MV-4-11 (cell line): Measurements from ENCODE around the gene ZMYND19.
"Not testable (repeated sequence)": the region's sequence is repeated elsewhere in the genome, so short reads cannot be mapped to it uniquely, and the experiment has no call there.

Experiments
- DNase-seq: peaks from one replicate; lab custom pipeline; 2025; lab: John Stamatoyannopoulos, UW

ZMYND19 gene

DNA sequence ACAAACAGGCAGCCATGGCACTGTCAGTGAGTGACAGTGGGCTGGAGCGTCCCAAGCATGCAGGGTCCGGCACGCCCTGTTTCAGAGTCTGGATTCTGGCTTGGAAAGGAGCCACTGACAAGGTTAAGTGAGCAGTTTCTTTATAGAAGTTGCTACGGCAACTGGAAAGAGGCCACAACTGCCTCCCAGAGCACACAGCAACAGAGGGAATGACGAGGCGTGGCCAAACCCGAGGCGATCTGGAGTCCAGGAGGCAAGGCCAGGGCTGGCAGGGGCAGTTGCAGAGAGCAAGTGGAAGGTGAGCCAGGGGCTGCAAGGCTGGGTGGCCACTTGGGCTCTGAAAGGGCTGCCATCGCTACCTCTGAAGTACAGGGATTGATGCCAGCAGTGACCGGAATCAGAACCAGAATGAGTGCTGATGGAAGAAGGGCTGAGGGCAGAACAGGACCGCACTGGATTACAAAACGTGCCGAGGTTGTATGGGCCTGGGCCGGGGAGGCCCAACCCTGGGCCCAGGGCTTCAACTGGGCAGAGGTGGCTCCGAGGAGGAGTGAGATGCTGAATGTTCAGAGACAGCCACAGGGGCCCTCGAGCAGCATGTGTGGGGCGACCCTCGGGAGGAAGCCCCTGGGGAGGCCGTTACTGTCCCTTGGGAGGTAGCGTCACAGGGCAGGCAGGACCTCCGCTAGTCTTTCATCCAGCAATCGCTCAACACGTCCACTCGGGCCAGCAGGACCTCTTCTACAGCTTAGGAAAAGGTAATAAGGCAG is 34.1 kb downstream of the ZMYND19 start:
- DNase-seq = no peak

DNA sequence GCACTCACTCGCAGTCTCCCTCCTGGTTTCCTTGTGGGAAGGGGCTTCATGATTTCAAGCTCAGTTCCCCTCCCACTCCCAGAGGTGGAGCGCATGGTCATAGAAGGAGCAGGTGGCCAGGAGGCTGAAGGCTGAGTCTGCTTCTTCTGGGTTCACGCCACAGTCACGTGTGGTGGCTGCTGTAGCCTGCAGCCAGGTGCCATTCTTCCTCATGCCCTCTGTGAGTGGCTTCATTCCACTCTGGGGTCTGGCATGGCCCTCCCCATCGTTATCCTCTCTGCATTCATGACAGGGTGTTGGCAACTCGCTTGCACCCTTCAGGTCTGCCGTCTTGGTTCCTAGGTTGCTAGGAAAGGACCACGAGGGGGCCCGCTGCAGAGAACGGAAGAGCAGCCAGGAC is 35.1 kb downstream of the ZMYND19 start:
- DNase-seq = no peak

DNA sequence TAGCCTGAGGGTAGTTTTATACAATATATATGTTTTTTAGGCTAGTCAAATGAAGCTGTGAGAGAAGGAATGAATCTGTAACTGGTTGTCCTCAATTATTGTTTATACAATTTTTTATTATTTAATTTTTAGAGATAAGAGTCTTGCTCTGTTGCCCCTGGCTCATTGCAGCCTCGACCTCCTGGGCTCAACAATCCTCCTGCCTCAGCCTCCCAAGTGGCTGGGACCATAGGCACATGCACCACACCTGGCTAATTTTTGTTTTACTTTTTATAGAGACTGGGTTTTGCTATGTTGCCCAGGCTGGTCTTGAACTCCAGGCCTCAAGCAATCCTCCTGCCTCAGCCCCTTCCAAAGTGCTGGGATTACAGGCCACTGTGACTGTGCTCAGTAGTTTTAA is 36.0 kb downstream of the ZMYND19 start:
- no peak for DNase-seq

DNA sequence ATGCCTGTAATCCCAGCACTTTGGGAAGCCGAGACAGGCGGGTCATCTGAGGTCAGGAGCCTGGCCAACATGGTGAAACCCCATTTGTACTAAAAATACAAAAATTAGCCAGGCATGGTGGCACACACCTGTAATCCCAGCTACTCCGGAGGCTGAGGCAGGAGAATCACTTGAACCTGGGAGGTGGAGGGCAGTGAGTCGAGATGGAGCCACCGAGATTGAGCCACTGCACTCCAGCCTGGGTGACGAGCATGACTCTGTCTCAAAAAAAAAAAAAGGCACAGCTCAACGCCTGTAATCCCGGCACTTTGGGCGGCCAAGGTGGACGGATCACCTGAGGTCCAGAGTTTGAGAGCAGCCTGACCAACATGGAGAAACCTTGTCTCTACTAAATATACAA is 36.7 kb downstream of the ZMYND19 start:
- not testable (repeated sequence) for DNase-seq

DNA sequence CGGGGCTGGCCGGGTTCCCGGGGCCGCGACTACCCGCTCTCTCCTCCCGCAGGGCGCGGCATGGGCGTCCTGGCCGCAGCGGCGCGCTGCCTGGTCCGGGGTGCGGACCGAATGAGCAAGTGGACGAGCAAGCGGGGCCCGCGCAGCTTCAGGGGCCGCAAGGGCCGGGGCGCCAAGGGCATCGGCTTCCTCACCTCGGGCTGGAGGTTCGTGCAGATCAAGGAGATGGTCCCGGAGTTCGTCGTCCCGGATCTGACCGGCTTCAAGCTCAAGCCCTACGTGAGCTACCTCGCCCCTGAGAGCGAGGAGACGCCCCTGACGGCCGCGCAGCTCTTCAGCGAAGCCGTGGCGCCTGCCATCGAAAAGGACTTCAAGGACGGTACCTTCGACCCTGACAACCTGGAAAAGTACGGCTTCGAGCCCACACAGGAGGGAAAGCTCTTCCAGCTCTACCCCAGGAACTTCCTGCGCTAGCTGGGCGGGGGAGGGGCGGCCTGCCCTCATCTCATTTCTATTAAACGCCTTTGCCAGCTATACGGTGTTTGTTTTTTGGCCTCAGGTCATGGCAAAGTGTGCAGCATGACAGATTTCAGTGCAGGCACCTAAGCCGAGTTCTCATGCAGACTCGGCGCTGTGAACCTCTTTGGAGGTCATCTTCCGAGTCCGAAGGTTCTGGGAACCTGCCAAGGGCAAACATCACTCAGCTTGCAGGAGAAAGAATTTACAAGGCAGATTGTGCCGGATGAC is 38.1 kb downstream of the ZMYND19 start:
- no peak for DNase-seq

DNA sequence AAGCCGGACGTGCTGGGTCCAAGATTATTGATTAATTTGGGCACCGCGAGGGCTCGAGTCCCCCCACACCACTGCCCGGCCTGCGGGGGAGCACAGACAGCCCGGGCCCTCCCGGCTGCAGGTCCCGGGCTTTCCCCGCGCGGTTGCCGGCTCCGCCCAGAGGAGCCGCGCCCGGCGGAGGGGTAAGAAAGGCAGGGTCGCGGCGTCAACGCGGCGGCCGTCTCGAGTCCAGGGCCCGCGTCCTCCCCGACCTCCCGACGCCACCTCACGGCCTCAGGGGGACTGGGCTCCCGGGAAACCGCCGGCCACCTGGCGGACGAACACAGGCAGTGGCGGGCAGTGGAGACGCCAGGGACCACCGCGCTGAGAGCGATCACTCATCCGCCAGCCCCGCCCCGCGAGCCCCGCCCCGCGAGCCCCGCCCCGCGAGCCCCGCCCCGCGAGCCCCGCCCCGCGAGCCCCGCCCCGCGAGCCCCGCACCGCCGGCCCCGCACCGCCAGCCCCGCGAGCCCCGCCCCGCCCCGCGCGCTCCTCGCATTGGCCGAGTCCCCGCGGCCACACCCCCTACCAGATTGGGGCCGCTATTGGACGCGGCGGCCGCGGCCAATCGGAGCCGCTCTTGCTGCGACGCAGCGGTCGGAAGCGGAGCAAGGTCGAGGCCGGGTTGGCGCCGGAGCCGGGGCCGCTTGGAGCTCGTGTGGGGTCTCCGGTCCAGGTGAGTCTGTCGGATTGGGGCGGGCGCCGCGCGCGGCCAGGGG is 38.9 kb downstream of the ZMYND19 start, which contains the start of gene MRPL41:
MRPL41 (plus strand) TSS at position 616 of the 758 bp plus-strand sequence. CDS start 203 bp downstream, outside the sequence.
- DNase-seq = peak; percentile 83

DNA sequence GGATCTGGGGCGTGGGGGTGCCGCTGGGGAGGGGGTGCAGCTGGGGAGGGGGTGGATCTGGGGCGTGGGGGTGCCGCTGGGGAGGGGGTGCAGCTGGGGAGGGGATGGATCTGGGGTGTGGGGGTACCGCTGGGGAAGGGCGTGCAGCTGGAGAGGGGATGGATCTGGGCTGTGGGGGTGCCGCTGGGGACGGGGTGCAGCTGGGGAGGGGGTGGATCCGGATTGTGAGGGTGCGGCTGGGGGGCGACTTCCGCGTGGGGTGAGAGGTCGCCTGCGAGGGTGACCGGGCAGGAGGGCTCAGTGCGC is 39.4 kb downstream of the ZMYND19 start:
- not testable (repeated sequence) for DNase-seq

DNA sequence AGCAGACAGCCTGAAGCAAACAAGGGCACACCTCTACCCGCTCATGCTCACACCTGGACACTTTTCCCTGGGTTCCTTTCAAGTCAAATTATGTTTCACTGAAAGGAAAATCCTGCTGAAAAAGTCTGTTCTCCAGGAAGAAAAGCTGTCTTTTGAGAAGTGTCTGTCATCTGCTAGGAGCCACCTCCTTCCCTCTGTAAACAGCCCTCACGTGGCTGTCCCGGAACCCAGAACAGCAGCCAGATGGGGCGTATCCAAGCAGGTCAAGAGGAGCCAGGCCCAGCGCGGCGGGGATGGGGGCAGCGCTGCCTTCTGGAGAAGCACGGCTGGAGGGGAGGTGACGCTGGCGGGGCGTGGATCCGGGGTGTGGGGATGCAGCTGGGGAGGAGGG is 40.1 kb downstream of the ZMYND19 start, which contains the start of gene PNPLA7:
PNPLA7 (minus strand) TSS at position 172 of the 391 bp plus-strand sequence. CDS start 205 bp downstream, outside the sequence.
- DNase-seq = peak; percentile 55

DNA sequence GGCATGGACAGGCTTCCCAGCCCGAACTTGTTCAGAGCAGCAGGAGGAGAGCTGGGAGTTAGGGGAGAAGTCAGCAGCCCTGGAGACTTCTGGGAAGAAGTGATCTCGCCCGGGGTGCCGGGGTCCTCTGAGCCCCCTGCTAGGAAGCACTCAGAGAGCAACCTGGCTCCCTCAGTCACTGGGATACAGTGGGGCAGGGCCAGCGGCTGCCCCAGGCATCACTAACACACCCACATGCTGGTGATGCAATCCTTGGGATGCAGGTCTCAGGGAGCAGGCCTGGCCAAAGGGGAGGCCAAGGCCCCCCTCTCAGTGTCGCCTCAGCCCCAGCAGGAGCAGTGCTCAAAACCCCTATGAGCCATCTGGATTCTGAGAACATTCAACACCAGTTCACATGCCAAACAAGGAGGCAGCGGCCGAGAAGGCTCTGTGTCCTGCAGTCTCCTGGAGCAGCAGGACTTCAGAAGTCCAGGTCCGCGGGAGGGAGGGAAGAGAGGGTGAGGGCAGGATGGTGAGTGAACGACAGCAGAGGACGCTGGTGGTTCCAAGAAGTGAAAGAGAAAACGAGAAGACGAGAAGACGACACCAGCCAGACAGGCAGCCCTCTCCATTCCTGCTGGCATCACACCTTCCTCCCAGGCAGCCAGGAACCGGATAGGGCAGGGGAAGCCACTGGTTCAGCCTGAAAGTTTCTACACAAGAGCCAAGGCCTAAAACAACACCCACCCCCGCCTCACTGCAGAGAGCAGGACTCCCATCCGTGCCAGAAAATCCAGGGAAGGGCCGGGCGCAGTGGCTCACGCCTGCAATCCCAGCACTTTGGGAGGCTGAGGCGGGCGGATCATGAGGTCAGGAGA is 42.4 kb downstream of the ZMYND19 start:
- DNase-seq = no peak

DNA sequence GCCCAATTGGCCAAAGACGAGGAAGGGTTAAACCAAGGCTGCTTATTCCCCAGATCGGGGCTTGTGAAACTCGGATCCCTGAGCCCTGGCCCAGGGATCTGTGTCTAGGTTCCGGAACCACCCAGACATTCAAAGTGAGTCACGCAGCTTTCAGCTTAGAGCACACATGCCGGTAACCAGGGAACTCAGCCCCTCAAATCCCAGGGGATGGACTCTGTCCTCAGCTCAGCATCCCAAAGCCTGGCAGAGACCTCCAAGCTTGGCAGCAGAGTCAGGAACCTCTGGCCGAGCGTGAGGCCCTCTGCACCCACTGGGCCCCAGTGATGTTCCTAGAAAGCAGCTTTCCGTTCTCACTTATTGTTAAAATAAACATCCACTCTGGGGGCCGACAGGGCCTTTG is 45.2 kb downstream of the ZMYND19 start:
- no peak for DNase-seq

DNA sequence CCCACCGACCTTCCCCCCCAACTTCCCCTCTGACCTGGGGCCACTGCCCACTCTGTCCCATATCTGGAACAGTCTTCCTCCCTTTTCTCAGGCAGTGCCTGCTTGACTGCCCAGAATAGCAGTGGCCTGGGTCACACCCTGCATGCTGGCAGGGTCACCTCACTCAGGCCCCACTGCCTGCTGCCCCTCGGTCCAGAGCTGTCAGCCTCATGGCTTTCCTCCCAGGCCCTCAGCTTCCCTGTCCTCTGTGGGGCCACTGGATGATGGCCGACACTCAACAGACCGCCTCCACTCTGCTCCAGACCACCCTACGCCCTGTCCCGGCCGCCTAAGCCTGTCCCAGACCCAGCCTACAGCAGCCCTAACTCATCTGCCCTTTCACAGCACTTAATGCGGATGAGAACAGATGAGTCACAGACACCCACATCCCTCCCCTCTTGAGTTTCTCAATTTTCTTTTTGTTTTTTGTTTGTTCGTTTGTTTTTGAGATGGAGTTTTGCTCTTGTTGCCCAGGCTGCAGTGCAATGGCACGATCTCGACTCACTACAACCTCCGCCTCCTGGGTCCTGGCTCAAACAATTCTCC is 46.0 kb downstream of the ZMYND19 start:
- peak; percentile 27 for DNase-seq

DNA sequence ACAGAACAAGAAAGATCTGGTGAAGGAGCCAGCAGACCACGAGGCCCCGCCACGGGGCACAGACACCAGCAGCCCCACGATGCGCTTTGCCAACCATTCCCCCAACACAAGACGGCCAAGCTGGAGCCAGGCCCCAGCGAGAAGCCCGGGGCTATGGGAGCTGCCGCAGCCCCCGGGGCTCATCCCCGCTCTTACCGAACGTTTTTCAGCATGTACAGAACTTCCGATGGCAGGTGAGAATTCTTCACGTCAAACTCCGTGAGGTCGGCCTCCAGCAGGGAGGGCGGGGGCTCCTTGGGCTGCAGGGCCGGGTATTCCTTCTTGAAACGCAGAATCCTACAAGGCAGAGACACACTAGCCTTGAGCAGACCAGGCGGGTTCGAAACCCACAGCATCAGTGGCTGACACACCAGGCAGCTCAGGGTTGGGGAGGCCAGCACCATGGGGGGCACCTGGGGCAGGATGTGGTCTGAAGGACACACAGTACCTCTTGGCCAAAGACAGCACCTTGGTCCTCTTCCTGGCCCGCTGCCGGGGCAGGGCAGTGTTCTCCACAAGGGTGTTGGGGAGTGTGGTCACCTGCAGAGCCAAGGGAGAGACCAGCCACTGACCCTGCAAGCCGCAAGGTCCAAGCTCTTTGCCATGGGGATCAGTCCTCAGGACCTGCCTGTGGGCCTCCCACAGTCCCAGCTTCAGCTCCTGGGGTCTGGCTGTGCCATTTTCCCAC is 46.9 kb downstream of the ZMYND19 start:
- DNase-seq = no peak

DNA sequence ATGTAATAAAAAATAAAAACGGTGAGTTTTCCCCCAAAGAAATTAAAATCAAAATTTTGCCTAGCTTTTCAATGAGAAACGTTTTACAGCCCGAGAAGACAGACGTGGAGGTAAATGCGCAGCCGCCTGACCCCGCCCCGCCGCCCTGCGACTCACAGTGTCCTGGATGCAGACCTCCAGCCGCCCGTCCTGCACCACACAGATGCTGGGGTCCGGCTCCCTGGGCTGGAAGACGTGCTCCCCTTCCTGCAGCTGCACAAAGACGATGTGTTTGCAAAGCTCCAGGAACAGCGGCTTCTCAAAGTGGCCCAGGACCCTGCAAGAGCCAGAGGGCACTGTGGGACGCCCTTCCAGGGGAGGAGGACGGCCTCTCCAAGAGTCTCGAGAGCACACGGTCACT is 47.8 kb downstream of the ZMYND19 start:
- no peak for DNase-seq

DNA sequence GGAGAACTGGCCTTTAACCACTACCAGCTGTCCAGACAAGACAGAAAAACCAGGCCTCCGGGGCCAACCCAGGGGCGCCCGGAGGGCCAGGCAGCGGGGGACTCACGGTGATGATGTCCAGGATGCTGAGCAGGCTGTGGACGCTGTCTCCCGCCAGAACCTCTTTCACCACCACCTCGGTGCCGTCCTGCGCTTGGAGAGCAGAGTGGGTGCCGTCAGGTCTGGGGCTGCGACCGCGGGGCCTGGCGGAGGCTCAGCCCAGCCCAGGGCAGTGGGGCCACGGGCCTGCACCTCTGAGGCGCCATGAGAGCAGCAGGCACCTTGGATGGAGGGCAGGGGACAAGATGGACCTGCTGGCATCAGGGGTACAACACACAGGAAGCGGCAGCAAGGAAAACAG is 49.8 kb downstream of the ZMYND19 start:
- no peak for DNase-seq

DNA sequence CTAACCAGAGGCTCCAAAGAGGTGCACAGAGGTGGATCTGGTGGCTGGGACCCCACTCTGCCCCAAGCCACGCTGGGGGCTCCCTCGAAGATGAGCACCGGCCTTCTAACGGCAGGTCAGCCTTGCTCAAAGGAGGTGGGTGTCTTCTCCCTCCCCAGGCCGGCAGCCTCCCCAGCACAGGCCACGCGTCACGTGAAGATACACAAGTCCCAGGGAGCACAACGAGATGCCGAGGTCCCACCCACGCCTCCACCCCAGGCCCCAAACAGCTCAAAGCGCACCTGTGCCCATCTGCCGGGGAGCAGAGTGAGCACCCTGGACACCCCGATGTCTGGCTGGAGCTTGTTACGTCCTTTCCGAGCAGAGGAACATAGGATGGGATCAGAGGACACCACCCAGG is 52.3 kb downstream of the ZMYND19 start:
- no peak for DNase-seq

DNA sequence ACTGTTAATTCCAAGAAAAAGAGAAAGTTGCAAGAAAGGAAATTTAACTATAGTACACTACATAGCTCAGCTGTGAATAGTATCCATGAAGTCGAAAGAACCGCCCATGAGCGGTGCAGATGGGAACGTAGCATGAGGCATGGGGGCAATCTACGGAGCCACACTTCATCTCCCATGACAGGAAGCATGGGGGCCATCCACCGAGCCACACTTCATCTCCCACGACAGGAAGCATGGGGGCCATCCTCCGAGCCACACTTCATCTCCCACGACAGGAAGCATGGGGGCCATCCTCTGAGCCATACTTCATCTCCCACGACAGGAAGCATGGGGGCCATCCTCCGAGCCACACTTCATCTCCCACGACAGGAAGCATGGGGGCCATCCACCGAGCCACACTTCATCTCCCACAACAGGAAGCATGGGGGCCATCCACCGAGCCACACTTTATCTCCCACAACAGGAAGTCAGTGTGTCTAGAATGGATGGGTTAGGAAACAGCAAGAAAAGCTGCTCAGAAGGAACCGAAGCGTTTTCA is 53.6 kb downstream of the ZMYND19 start:
- peak; percentile 71 for DNase-seq

DNA sequence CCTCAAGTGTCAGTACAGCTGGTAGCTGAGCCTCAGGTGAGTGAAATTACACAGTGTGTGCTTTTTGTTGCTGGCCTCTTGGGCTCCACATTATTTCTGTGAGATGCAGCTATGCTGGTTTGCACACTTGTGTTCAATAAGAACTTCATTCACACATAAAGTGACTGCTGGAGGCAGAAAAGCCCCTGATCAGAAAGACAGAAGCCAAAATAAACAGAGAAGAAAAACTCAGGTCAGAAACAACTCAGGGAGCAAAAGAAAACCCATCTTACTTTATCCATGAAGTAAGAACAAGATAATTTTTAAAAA is 55.2 kb downstream of the ZMYND19 start:
- DNase-seq = no peak

DNA sequence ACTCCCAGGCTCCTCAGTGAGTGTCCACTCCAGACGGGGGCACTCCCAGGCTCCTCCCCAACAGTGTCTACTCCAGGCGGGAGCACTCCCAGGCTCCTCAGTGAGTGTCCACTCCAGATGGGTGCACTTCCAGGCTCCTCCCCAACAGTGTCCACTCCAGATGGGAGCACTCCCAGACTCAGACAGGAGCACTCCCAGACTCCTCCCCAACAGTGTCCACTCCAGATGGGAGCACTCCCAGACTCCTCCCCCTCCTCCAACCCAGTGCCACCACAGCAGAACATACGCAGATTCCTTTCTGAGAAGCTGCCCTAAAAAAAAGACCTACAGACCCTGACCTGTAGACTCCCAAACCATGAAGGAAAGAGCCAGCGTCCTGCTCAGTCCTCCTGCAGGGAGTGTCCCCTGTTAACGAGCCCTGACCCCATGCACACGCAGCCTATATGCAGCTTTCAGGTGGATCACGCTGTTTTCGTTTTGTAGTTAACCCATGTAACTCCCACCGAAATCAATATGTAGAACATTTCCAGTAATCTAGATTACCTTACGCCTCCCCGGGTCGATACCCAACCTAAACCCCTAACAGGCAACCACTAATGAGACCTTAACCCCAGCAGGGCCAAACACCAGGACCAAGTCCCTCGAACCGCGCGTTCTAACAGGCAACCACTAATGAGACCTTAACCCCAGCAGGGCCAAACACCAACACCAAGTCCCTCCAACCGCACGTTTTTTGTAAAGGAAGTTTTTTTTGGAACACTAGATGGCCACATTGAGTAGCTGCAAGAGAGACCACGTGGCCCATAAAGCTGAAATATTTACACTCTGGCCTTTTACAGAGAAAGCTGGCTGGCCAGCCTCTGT is 55.8 kb downstream of the ZMYND19 start:
- peak; percentile 81 for DNase-seq

DNA sequence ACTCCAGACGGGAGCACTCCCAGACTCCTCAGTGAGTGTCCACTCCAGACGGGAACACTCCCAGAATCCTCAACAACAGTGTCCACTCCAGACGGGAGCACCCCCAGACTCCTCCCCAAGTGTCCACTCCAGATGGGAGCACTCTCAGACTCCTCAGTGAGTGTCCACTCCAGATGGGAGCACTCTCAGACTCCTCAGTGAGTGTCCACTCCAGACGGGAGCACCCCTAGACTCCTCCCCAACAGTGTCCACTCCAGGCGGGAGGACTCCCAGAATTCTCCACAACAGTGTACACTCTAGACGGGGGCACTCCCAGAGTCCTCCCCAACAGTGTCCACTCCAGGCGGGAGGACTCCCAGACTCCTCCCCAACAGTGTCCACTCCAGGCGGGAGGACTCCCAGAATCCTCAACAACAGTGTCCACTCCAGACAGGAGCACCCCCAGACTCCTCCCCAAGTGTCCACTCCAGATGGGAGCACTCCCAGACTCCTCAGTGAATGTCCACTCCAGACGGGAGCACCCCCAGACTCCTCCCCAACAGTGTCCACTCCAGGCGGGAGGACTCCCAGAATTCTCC is 57.3 kb downstream of the ZMYND19 start:
- not testable (repeated sequence) for DNase-seq
